RCC 7860 (cell line): ENCODE measurements around the gene ASPG.

Source experiments
- DNase-seq: peaks from one replicate; pipeline ENCODE4 v3.0.0-alpha.2; 2015; ENCODE audit warnings: low spot score
- FAIRE-seq: peaks from 2 replicates; lab custom pipeline; 2012; peaks lifted over from hg19 to GRCh38; lab: Jason Lieb, UNC

The ASPG gene

DNA sequence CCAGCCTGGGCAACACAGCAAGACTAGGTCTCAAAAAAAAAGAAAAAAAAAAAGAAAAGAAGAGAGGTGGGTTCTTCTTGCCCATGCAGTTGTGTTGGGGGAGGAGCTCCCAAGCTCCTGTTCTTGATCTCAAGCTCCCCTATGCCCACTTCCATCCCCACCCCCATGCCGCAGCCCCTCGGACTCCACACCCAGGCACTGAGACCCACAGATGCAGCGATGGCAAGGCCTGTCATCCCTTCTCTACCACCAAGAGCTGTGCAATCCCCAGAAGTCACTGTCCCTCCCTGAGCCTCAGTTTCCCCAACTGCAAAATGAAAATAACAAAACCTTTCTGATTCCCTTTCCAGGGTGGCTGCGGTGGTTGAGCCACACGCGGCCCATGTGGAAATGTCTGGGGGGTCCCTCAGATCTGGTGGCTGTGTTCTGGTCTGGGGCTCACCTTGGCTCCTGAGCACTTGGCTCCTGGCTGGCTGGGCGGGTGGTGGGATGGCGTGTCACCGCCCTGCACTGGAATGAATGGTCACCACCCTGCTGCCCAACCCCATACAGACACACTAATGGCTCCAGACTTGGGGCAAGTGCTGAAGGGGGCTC, 30.3 kb downstream of the ASPG start:
- DNase-seq (no peak), FAIRE-seq (no peak)

DNA sequence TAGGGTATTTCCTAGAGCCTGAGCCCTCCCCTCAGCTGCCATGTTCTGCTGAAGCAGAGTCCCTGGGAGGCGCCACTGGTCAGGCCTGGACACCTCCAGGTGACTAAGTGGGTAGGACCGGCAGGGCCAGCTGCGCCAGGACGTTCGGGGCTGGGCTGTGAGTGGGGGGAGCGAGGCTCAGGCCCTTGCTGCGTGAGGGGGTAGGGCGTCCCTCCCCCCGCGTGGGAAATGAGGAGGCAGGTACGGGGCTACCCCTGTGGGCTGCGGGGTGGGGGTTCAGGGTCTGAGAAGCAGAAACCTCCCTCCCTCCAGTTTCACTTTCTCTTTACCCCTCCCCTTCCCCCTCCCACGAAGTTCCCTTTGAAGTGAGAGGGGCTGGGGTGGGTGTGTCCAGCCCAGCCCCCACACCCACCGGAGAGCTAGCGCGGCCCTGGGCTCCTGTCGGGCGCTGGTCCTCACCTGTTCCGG, 30.8 kb downstream of the ASPG start:
- FAIRE-seq = no peak
- no peak for DNase-seq

GRCh38 chr14:104116756-104117340, 31.3 kb downstream of the ASPG start:
- DNase-seq = no peak
- FAIRE-seq = no peak

- no peak for FAIRE-seq
- DNase-seq = no peak
Observed at GRCh38 chr14:104117341-104118005, 32.0 kb downstream of the ASPG start.

DNA sequence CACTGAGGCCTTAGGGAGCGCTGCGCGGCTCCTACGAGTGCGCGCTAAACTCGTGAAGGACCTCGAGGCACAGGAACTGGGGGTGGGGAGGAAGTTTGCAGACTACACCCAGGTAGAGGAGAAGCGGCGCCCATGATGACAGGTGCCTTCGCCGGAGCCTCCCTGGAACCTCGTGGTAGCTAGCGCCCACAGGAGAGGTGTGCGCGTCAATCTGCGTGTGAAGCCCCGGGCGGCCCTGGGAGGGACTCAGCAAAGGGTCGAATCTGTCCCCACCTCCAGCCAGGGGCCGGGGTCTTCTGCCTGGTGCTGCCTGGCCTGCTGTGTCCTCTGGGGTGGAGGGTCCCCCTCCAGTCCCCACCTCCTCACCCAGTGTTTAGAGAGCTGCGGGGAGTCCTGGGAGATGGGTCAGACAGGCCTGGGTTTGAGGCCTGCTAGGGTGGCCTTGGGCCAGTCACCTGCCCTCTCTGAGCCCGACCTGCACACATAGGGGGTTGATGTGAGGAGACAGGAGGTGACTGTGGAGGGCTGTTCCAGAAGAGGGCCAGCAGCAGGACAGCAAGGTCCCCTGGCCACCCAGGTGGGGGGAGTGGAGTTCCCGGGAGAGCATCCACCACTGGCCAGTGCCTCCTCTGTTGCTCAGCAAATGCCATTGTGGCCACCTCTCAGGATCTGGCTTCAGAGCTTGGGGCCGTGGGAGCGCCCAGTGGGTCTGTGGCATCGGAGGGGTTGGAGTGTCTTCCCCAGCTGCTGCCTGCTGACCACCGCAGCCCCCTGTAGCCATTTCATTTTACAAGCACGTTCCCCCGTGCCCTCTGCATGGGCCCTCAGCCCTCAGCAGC, 32.7 kb downstream of the ASPG start:
- FAIRE-seq (no peak), DNase-seq (no peak)

GRCh38 chr14:104119119-104119487, 33.6 kb downstream of the ASPG start:
- no peak for FAIRE-seq
- DNase-seq = no peak

GRCh38 chr14:104119488-104120251, 34.2 kb downstream of the ASPG start:
- DNase-seq = no peak

DNA sequence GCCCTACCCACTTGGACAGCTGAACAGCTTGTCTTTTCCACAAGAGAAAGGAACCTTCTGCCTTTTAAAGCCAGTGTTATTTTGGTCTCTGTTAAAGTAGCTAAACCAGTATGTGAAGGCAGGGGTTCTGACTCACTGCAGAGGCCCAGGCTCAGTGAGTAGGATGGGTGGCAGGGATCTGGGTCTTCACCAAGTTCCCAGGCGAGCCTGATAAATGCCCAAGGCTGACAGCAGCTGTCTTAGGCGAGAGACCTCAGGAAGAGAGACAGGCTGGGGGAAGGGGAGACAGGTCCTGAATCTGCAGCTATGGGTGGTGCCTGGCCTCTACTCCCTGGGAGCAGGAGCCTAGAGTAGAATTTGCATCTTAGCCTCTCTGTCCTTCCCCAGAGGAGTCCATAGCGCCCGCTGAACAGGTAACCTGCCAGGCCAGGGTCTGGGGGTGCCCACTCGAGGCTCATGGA, 34.8 kb downstream of the ASPG start:
- FAIRE-seq (no peak), DNase-seq (no peak)

More at GRCh38 chr14:104119488-104120251, 34.2 kb downstream of the ASPG start:
- FAIRE-seq = no peak

DNA sequence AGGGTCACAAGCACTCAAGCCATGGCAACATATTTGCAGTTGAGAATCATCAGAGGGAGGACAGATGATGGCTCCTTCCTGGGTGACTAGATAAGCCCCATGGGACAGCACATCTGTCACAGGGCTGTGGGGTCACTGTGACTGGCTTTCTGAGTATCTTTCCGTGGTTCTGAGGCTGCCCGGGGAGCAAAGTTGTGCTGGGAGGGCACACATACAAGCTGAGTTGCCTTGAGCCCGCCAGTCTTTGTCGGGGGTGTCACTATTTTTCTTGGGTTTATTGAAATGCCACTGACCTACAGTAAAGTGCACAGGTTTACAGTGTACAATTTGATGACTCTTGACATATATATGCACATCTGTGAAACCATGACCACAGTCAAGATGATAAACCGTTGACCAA, 35.6 kb downstream of the ASPG start:
- no peak for DNase-seq
- no peak for FAIRE-seq

DNA sequence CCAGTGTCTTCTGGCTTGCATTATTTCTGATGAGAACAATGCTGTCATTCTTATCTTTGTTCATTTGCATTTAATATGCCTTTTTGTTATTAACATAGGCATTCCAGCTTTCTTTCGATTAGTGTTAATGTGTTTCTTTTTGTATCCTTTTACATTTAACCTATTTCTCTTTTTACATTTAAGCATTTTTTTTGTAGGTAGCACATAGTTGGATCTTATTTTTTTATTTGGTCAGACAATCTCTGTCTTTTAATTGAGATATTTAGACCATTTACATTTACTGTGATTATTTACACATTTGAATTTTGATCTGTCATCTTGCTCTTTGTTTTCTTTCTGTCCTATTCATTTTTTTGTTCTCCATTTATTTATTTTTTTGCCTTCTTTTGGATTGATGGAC, 38.4 kb downstream of the ASPG start:
- no peak for DNase-seq
- no peak for FAIRE-seq

GRCh38 chr14:104125011-104125410, 39.5 kb downstream of the ASPG start:
- no peak for FAIRE-seq
- no peak for DNase-seq

- FAIRE-seq = no peak
- no peak for DNase-seq
Observed at GRCh38 chr14:104126753-104127152, 41.3 kb downstream of the ASPG start.

GRCh38 chr14:104128981-104129380, 43.5 kb downstream of the ASPG start:
- DNase-seq = no peak
- FAIRE-seq = no peak

- FAIRE-seq (no peak), DNase-seq (no peak)
Observed at GRCh38 chr14:104129556-104129955, 44.1 kb downstream of the ASPG start.

GRCh38 chr14:104130974-104131651, 45.6 kb downstream of the ASPG start:
- FAIRE-seq = no peak
- no peak for DNase-seq

DNA sequence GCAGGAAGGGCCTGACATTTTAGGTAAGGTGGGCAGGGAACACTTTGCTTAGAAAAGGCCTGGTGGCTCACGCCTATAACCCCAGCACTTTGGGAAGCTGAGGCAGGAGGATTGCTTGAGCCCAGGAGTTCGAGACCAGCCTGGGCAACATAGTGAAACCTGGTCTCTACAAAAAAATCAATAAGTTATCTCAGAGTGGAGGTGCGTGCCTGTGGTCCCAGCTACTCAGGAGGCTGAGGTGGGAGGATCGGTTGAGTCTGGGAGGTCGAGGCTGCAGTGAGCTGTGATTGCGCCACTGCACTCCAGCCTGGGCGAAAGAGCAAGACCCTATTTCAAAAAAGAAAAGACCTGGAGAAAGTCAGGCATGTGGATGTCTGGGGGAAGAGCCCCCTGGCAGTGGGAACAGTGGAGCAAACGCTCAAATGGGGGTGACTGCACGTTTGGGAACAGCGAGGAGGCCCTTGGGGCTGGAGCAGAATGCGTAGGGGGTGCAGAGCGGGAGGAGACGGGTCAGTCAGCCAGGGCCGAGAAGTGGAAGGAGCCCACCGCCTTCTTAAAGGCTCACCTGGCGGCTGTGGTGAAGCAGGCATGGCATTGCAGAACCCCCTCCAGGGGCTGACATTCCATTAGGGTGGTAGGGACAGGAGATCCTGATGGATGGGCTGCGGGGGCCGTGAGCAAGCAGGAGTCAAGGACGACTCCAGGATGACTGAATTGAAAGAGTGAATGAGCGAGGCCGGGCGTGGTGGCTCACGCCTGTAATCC, 46.6 kb downstream of the ASPG start:
- FAIRE-seq (no peak), DNase-seq (no peak)

GRCh38 chr14:104132981-104133380, 47.5 kb downstream of the ASPG start:
- FAIRE-seq = no peak
- no peak for DNase-seq

- DNase-seq (no peak), FAIRE-seq (no peak)
Observed at GRCh38 chr14:104133496-104133895, 48.0 kb downstream of the ASPG start.
